DOHH2 (cell line): ENCODE measurements around the gene PASK.

Source experiments
- H3F3A ChIP-seq: fragments of 200-600 bp; sonication (generic), shearing (Covaris generic); 2 replicates; pipeline ENCODE4 v1.6.0; 2016; ENCODE audit warnings: antibody characterized with exemption, mild to moderate bottlenecking; ENCODE audit not compliant: control insufficient read depth, insufficient read depth
- H3K27ac ChIP-seq: fragments of 200-600 bp; sonication (generic); 2 replicates; pipeline ENCODE4 v1.5.1; 2014; ENCODE audit warnings: low read depth, mild to moderate bottlenecking, low read length, moderate library complexity
- H3K27me3 ChIP-seq: fragments of 200-600 bp; sonication (generic); 2 replicates; pipeline ENCODE4 v1.6.1; 2014; ENCODE audit warnings: mild to moderate bottlenecking, low read length, mixed read lengths; ENCODE audit not compliant: control insufficient read depth
- H3K36me3 ChIP-seq: fragments of 200-600 bp; sonication (generic); 2 replicates; pipeline ENCODE4 v1.6.1; 2014; ENCODE audit warnings: mild to moderate bottlenecking, low read length, moderate library complexity, mixed read lengths; ENCODE audit not compliant: control insufficient read depth
- H3K4me1 ChIP-seq: fragments of 200-600 bp; sonication (generic); 2 replicates; pipeline ENCODE4 v1.6.1; 2014; ENCODE audit warnings: mild to moderate bottlenecking, low read length, mixed read lengths; ENCODE audit not compliant: control insufficient read depth
- H3K4me2 ChIP-seq: fragments of 200-600 bp; sonication (generic); 2 replicates; pipeline ENCODE4 v1.6.0; 2014; ENCODE audit warnings: mild to moderate bottlenecking, low read length, moderate library complexity
- H3K4me3 ChIP-seq: fragments of 200-600 bp; sonication (generic); 2 replicates; pipeline ENCODE4 v1.5.1; 2014; ENCODE audit warnings: mild to moderate bottlenecking, low read length, mixed read lengths
- H3K79me2 ChIP-seq: fragments of 200-600 bp; sonication (generic); 2 replicates; pipeline ENCODE4 v1.6.1; 2014; ENCODE audit warnings: mild to moderate bottlenecking, low read length, mixed read lengths; ENCODE audit not compliant: control insufficient read depth
- H3K9me2 ChIP-seq: fragments of 200-600 bp; sonication (generic); replicated peaks from 2 replicates; pipeline ENCODE4 v1.6.1; 2014; ENCODE audit warnings: mild to moderate bottlenecking, low read length, mixed read lengths; ENCODE audit not compliant: control insufficient read depth
- H3K9me3 ChIP-seq: fragments of 200-600 bp; sonication (generic); 2 replicates; pipeline ENCODE4 v1.6.1; 2014; ENCODE audit warnings: antibody characterized with exemption, low read length, mixed read lengths; ENCODE audit not compliant: control insufficient read depth, insufficient read depth
- H4K20me1 ChIP-seq: fragments of 200-600 bp; sonication (generic); 2 replicates; pipeline ENCODE4 v1.6.0; 2014; ENCODE audit warnings: low read depth, mild to moderate bottlenecking, antibody characterized with exemption, low read length, moderate library complexity; ENCODE audit not compliant: control insufficient read depth, insufficient read depth
- CTCF ChIP-seq: fragments of 200-600 bp; sonication (generic); IDR thresholded peaks from one replicate; pipeline ENCODE4 v1.5.1; 2014; ENCODE audit warnings: antibody characterized with exemption, mild to moderate bottlenecking, low read depth, low read length; ENCODE audit not compliant: poor library complexity, severe bottlenecking
- EZH2phosphoT487 ChIP-seq: fragments of 200-600 bp; sonication (generic); IDR thresholded peaks from 2 replicates; pipeline ENCODE4 v1.6.1; 2017; ENCODE audit warnings: borderline replicate concordance, mild to moderate bottlenecking, antibody characterized with exemption, low read length, moderate library complexity, mixed read lengths

Gene PASK

GRCh38 chr2:241125626-241126025 lies 23.6 kb downstream of the PASK start:
- TF ChIP-seq EZH2phosphoT487 (no peak), CTCF (no peak)
- Histone ChIP-seq H3K27me3 (no peaks in the 10 kb centered on the region), H3K4me2 (no peak overlapping the region), H3K4me3 (no peak overlapping the region), H3K9me3 (peaks cover 4% of the 10 kb centered on the region; the same call in 1 of the 2 replicates), H3F3A (peaks cover 8% of the 10 kb centered on the region; the same call in 1 of the 2 replicates), H4K20me1 (no peaks in the 10 kb centered on the region), H3K27ac (no peak overlapping the region), H3K79me2 (no peaks in the 10 kb centered on the region), H3K9me2 (no peaks in the 10 kb centered on the region), H3K36me3 (peaks cover 51% of the 10 kb centered on the region), H3K4me1 (no peaks in the 10 kb centered on the region)

GRCh38 chr2:241123816-241124536 lies 25.3 kb downstream of the PASK start:
- Histone ChIP-seq H3K9me2 (no peaks in the 10 kb centered on the region), H4K20me1 (no peaks in the 10 kb centered on the region), H3K27me3 (no peaks in the 10 kb centered on the region), H3K9me3 (peaks cover 4% of the 10 kb centered on the region; the same call in 1 of the 2 replicates), H3F3A (peaks cover 8% of the 10 kb centered on the region; the same call in 1 of the 2 replicates), H3K4me1 (no peaks in the 10 kb centered on the region), H3K4me2 (no peak overlapping the region), H3K27ac (no peak overlapping the region), H3K4me3 (no peak overlapping the region), H3K36me3 (peaks cover 47% of the 10 kb centered on the region), H3K79me2 (no peaks in the 10 kb centered on the region)
- TF ChIP-seq EZH2phosphoT487 = no peak
- TF ChIP-seq CTCF = no peak

GRCh38 chr2:241122376-241123002 lies 26.8 kb downstream of the PASK start:
- Histone ChIP-seq H3K9me2 (no peaks in the 10 kb centered on the region), H3K27ac (no peak overlapping the region), H3F3A (peaks cover 8% of the 10 kb centered on the region; the same call in 1 of the 2 replicates), H3K4me3 (no peak overlapping the region), H3K4me2 (no peak overlapping the region), H3K36me3 (peaks cover 46% of the 10 kb centered on the region), H3K4me1 (no peaks in the 10 kb centered on the region), H3K9me3 (peaks cover 4% of the 10 kb centered on the region; the same call in 1 of the 2 replicates), H4K20me1 (no peaks in the 10 kb centered on the region), H3K79me2 (no peaks in the 10 kb centered on the region), H3K27me3 (no peaks in the 10 kb centered on the region)
- TF ChIP-seq EZH2phosphoT487 (no peak), CTCF (no peak)
